ENCODE measurements around the gene WSCD1.

GRCh38 chr17:6095501-6095900, 25.3 kb downstream of the WSCD1 start:
- TF ChIP-seq CTCF (IDR thresholded peaks at IDR 0.05) (no peak), POLR2A (IDR thresholded peaks at IDR 0.05) (no peak), EP300 (IDR thresholded peaks at IDR 0.05) (no peak)

Measured in ovary (tissue), 3 donors.